Thymus (tissue), 11 donors: ENCODE data around the gene MAPK13. TPM values are rescaled to one million over a fixed set of nuclear protein-coding genes. Genes with fewer than 3 reads are reported as not detected.

Source experiments
- DNase-seq, 9 donors: peaks; one replicate each; pipeline ENCODE4 v3.0.0-alpha.2; 2013; ENCODE audit warnings: low spot score in 9 of 9, low read depth in 6 of 9, missing footprints in 1 of 9
- H3K27ac ChIP-seq, 2 donors: one replicate each; pipeline ENCODE4 v1.5.1; 2013; ENCODE audit warnings: control low read depth in 1 of 2, low read depth in 1 of 2, low read length in 1 of 2, mild to moderate bottlenecking in 1 of 2, moderate library complexity in 1 of 2
- H3K27me3 ChIP-seq, 2 donors: one replicate each; pipeline ENCODE4 v1.5.1; 2013; ENCODE audit warnings: low read length in 1 of 2; ENCODE audit not compliant: control insufficient read depth in 2 of 2, insufficient read depth in 1 of 2
- H3K36me3 ChIP-seq, 2 donors: one replicate each; pipeline ENCODE4 v1.5.1; 2013; ENCODE audit warnings: low read length in 1 of 2, mild to moderate bottlenecking in 1 of 2, moderate library complexity in 1 of 2; ENCODE audit not compliant: control insufficient read depth in 2 of 2, insufficient read depth in 2 of 2
- H3K4me1 ChIP-seq, 2 donors: one replicate each; pipeline ENCODE4 v1.5.1; 2013; ENCODE audit warnings: low read length in 2 of 2; ENCODE audit not compliant: control insufficient read depth in 2 of 2, insufficient read depth in 2 of 2
- H3K4me3 ChIP-seq, 2 donors: one replicate each; pipeline ENCODE4 v1.5.1; 2013; ENCODE audit warnings: low read length in 2 of 2, control low read depth in 1 of 2, mild to moderate bottlenecking in 1 of 2
- H3K9me3 ChIP-seq, 2 donors: one replicate each; pipeline ENCODE4 v1.5.1; 2013; ENCODE audit warnings: low read length in 1 of 2, mild to moderate bottlenecking in 1 of 2; ENCODE audit not compliant: control insufficient read depth in 2 of 2, insufficient read depth in 1 of 2
- WGBS: extraction: QIAGEN DNeasy Blood & Tissue Kit; methylation state at CpG from one replicate; pipeline ENCODE4 v1.1.7; 2013; 5-methylcytosine and 5-hydroxymethylcytosine counted together
- polyA plus RNA-seq: library from polyadenylated mRNA; stranded (reverse); fragments of 200-250 nt; gene quantifications from one replicate; pipeline ENCODE4 v1.2.3, GENCODE V29; 2013
- total RNA-seq: library from RNA; stranded (reverse); fragments of 120-200 nt; gene quantifications from one replicate; pipeline ENCODE4 v1.2.4, GENCODE V29; 2013
- donor health status: healthy.

The MAPK13 gene
- total and polyA plus RNA-seq, 2 donors = 8.5 to 30.1 TPM

DNA sequence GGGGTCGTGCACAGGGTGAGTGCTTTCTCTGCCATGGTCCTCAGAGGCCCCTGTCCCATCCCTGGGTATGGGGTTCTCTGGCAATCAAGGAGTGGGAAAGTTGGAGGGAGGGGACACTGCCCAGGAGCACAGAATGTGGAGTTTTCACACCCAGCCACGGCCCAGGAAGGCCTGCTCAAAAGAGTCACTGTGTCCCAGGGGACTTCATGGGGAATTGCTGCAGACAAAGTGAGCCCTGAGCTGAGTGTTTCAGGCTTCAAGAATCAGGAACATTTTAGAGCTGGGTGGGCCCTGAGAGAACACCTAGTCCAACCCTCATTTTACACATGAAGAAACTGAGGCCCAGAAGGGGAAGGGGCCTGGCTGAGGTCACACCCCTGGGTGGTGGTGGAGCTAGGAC, 5.7 kb downstream of the MAPK13 start:
- 98% methylated on average over 2 of the region's 2 CpGs for WGBS
- no peak for DNase-seq
- Histone ChIP-seq H3K4me3 (no peak overlapping the region), H3K9me3 (no peaks in the 10 kb centered on the region), H3K27ac (no peak overlapping the region), H3K36me3 (peaks cover 23 to 35% of the 10 kb centered on the region in 2 donors), H3K4me1 (peaks cover 4 to 43% of the 10 kb centered on the region in 2 donors), H3K27me3 (peaks cover 0 to 3% of the 10 kb centered on the region in 2 donors)

DNA sequence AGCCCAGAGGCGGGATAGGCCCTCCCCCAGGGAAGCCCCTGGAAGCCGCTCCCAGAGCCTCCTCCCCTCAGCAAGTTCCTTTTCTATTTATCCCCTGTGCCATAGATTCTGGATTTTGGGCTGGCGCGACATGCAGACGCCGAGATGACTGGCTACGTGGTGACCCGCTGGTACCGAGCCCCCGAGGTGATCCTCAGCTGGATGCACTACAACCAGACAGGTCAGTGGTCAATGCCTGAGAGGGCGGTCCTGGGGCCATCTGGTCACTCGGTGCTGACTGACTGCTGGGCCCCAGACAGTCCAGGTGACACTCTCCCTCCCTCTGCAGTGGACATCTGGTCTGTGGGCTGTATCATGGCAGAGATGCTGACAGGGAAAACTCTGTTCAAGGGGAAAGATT, 6.2 kb downstream of the MAPK13 start:
- Histone ChIP-seq H3K27ac (no peak overlapping the region), H3K36me3 (peaks cover 23 to 35% of the 10 kb centered on the region in 2 donors), H3K4me1 (peaks cover 4 to 42% of the 10 kb centered on the region in 2 donors), H3K27me3 (no peaks in the 10 kb centered on the region), H3K9me3 (no peaks in the 10 kb centered on the region), H3K4me3 (no peak overlapping the region)
- 98% methylated on average over 12 of the region's 12 CpGs for WGBS
- no peak for DNase-seq

DNA sequence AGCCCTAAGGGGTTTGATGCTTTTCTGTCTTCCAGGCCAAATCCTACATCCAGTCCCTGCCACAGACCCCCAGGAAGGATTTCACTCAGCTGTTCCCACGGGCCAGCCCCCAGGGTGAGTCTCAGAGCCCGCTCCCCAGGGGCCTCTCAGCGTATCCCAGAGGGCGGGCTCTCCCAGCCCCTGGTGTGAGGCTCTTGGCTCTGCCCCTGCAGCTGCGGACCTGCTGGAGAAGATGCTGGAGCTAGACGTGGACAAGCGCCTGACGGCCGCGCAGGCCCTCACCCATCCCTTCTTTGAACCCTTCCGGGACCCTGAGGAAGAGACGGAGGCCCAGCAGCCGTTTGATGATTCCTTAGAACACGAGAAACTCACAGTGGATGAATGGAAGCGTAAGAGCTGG, 8.4 kb downstream of the MAPK13 start:
- Histone ChIP-seq H3K4me1 (peaks cover 0 to 26% of the 10 kb centered on the region in 2 donors), H3K36me3 (peaks cover 23 to 39% of the 10 kb centered on the region in 2 donors)
- DNase-seq = no peak

DNA sequence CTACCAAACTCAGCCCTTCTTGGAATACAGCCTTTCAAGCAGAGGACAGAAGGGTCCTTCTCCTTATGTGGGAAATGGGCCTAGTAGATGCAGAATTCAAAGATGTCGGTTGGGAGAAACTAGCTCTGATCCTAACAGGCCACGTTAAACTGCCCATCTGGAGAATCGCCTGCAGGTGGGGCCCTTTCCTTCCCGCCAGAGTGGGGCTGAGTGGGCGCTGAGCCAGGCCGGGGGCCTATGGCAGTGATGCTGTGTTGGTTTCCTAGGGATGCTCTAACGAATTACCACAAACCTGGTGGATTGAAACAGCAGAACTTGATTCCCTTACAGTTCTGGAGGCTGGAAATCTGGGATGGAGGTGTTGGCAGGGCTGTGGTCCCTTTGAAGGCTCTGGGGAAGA, 9.1 kb downstream of the MAPK13 start:
- Histone ChIP-seq H3K27me3 (no peaks in the 10 kb centered on the region), H3K9me3 (no peaks in the 10 kb centered on the region), H3K4me1 (peaks cover 0 to 26% of the 10 kb centered on the region in 2 donors), H3K27ac (peak overlapping the region in 1 of 2 donors; percentile 73), H3K36me3 (peaks cover 23 to 39% of the 10 kb centered on the region in 2 donors), H3K4me3 (no peak overlapping the region)
- 67% methylated on average over 7 of the region's 7 CpGs for WGBS
- DNase-seq = peak in 1 of 9 donors; percentile 44

More for the DNA sequence above, 8.4 kb downstream of the MAPK13 start:
- Histone ChIP-seq H3K9me3 (no peaks in the 10 kb centered on the region), H3K27ac (no peak overlapping the region), H3K4me3 (no peak overlapping the region), H3K27me3 (no peaks in the 10 kb centered on the region)
- 97% methylated on average over 15 of the region's 15 CpGs for WGBS

DNA sequence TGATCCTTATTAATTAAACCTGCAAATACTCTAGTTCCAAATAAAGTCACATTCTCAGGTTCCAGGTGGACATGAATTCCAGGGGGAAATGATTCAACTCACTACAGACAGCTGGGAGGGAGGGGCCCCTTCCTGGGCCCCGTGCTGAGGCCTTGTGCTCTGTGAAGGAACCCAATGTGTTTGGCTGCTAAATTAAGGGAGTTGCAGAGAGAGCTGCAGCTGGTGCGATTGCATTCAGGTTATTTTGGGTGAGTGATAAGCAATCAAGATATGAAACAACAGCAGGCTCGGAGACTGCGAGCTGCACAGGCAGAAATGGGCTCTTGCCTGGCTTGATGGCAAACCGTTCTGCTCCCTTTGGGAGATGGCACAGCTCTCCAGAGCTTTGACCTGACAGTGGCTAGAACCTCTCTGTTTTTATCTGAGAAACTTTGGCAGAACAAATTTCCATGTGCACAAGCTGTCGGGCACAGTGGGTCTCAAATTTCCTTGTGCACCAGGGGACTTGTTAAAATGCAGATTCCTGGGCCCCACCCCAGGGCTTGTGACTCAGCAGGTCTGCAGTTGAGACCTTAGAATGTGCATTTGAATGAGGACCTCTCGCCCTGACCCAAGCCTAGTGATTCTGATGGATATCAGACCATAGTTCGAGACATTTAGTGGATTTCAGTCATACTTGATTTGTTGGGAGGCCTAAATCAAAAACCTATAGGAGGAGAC, 9.8 kb downstream of the MAPK13 start:
- 87% methylated on average over 8 of the region's 8 CpGs for WGBS
- Histone ChIP-seq H3K4me1 (peaks cover 0 to 26% of the 10 kb centered on the region in 2 donors), H3K27me3 (no peaks in the 10 kb centered on the region), H3K4me3 (no peak overlapping the region), H3K36me3 (peaks cover 23 to 39% of the 10 kb centered on the region in 2 donors), H3K27ac (peak overlapping the region; percentile 42 to 73), H3K9me3 (no peaks in the 10 kb centered on the region)
- peak in 2 of 9 donors; percentile 56 to 81 for DNase-seq

DNA sequence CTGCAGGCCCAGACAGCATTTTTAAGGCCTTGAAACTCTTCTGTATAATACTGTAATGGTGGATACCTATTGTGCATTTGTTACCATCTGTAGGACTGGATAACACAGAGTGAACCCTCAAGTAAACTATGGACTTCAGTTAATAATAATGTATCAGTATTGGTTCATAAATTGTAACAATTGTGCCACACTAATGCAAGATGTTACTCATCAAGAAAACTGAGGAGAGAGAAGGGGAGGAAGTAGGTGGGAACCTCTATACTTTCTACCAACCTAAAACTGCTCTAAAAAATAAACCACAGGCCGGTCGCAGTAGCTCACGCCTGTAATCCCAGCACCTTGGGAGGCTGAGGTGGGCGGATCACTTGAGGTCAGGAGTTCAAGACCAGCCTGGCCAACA, 10.8 kb downstream of the MAPK13 start:
- 94% methylated on average over 4 of the region's 4 CpGs for WGBS
- no peak for DNase-seq
- no peak overlapping the region for H3K27ac ChIP-seq

DNA sequence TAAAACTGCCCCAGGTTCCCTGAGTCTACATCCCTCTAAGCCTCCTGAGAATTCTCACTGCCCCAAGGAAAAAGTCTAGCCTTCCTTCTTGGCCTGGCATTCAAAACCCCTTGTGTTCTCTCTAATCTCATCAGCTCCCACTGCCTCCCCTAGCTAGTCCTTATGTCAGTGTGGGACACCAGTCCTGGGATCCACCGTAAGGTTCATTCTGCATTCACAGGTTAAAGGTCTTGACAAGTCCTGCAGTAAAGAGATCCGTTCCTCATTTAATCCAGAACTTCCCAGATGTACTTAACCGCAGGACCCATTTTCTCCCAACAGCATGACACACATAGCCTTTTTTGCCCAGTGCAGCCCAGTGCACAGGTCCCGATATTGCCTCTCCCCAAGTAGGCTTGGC, 11.6 kb downstream of the MAPK13 start:
- no peak for DNase-seq
- Histone ChIP-seq H3K27ac (no peak overlapping the region), H3K9me3 (no peaks in the 10 kb centered on the region), H3K36me3 (peaks cover 18 to 25% of the 10 kb centered on the region in 2 donors), H3K4me1 (peaks cover 0 to 26% of the 10 kb centered on the region in 2 donors), H3K4me3 (no peak overlapping the region), H3K27me3 (no peaks in the 10 kb centered on the region)
- 98% methylated on average over 4 of the region's 4 CpGs for WGBS

More for the DNA sequence above, 10.8 kb downstream of the MAPK13 start:
- H3K4me3 ChIP-seq = no peak overlapping the region
- peaks cover 19 to 32% of the 10 kb centered on the region in 2 donors for H3K36me3 ChIP-seq
- H3K9me3 ChIP-seq = no peaks in the 10 kb centered on the region
- peaks cover 0 to 26% of the 10 kb centered on the region in 2 donors for H3K4me1 ChIP-seq
- no peaks in the 10 kb centered on the region for H3K27me3 ChIP-seq

DNA sequence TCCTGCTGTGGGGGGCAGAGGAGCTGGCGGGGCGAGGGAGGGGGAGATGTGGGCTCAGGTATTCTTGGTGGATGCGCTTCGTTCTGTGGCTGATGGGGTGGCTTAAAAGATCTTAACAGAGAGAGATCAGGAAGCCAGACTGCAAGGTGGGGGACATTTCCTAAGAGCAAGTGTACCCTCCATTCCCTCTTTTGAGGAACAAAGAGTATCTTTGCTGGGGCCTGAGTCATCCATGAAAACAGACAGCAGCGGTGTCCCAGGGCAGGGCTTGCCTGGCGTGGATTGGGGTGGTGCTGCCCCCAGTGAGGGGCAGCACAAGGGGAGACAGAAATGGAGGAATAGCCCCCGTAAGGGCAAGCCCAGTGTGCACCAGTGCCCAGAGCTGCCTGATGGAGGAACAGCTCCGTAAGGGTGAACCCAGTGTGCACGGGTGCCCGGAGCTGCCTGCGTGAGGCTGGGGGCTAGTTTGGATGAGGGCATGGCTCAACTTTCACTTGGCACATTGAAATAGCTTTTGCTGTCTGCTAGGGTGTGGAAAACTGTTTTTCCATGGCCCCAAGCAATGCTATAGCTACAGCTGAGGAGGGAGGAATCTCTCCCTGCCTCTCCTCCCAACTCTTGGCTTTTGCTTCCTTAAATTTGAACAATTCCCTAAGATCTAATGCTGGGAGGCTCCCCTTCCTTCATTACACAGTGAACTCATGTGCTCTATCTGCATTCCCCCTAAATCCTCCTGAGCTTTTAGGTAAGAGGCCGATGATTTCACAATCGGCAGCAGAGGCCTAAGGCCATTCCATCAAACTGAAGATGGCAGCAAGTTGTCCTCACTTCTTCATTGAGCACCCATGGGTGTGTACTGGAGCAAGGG, 12.9 kb downstream of the MAPK13 start:
- no peak for DNase-seq
- Histone ChIP-seq H3K9me3 (no peaks in the 10 kb centered on the region), H3K4me3 (no peak overlapping the region), H3K27ac (no peak overlapping the region), H3K27me3 (no peaks in the 10 kb centered on the region), H3K36me3 (peaks cover 17 to 20% of the 10 kb centered on the region in 2 donors), H3K4me1 (peaks cover 0 to 26% of the 10 kb centered on the region in 2 donors)
- 95% methylated on average over 13 of the region's 13 CpGs for WGBS

DNA sequence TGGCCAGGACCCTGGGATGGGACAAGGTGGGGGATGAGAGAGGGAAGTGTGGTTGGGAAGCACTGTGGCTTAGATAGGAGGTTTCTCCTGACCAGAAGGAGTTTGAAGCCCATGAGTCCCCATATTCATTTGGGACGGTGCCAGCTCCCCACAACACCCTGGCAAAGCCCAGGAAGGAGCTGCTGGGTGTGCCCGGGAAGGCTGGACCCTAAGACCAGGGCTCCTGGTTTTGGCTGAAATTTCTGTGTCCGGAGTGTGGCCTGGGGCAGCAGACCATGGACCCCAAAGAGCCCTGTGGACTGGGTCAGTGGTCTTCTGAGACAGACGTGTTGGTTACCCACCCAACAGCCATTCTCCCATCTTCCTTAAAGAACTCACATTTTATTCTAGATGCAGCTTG, 15.2 kb downstream of the MAPK13 start:
- WGBS = 84% methylated on average over 4 of the region's 4 CpGs
- no peak overlapping the region for H3K4me3 ChIP-seq
- no peaks in the 10 kb centered on the region for H3K9me3 ChIP-seq
- H3K4me1 ChIP-seq = peaks cover 0 to 10% of the 10 kb centered on the region in 2 donors
- no peak for DNase-seq
- no peaks in the 10 kb centered on the region for H3K27me3 ChIP-seq
- no peak overlapping the region for H3K27ac ChIP-seq
- H3K36me3 ChIP-seq = peaks cover 0 to 6% of the 10 kb centered on the region in 2 donors
